ENCODE results near the gene ADGRG6. TPM values are rescaled to one million over a fixed set of nuclear protein-coding genes. Genes with fewer than 3 reads are reported as not detected.

Gene ADGRG6
- total and polyA plus RNA-seq, 10 of the 15 experiments (the other 5 are each of a cell fraction or from before 2014, with no cell fraction given): 0.01 to 0.24 (median 0.13) TPM; not detected in 7

- TF ChIP-seq ZNF592 (IDR thresholded peaks at IDR 0.05) (no peak), ESRRA (IDR thresholded peaks at IDR 0.05; ENCODE audit: low read length) (no peak), REST (IDR thresholded peaks at IDR 0.05; ENCODE audit: low read depth, low read length) (no peak), BMI1 (IDR thresholded peaks at IDR 0.05; ENCODE audit: borderline replicate concordance) (no peak), POLR2AphosphoS5 (IDR thresholded peaks at IDR 0.05; ENCODE audit: low read length) (no peak), SMARCA5 (IDR thresholded peaks at IDR 0.05) (no peak)
Measured at GRCh38 chr6:142266060-142266459, 35.7 kb upstream of the ADGRG6 start (continued).
